Sigmoid colon (tissue), 4 donors: ENCODE data around the gene CHIT1.

Experiments
- EP300 ChIP-seq, 4 donors: sonication (generic); formaldehyde crosslinking; IDR thresholded peaks; one replicate each; pipeline ENCODE4 v1.6.1; 2017; ENCODE audit warnings: antibody characterized with exemption in 4 of 4
- TF ChIP-seq, protein P1 (sequence below), 4 experiments: fragments of 450-650 bp in 3 of 4; fragments of 200-600 bp in 1 of 4; IDR thresholded peaks; one replicate each; pipeline ENCODE4 v1.5.1; 2016 to 2019; ENCODE audit warnings: antibody characterized with exemption in 4 of 4, mild to moderate bottlenecking in 3 of 4, moderate library complexity in 2 of 4

DNA sequence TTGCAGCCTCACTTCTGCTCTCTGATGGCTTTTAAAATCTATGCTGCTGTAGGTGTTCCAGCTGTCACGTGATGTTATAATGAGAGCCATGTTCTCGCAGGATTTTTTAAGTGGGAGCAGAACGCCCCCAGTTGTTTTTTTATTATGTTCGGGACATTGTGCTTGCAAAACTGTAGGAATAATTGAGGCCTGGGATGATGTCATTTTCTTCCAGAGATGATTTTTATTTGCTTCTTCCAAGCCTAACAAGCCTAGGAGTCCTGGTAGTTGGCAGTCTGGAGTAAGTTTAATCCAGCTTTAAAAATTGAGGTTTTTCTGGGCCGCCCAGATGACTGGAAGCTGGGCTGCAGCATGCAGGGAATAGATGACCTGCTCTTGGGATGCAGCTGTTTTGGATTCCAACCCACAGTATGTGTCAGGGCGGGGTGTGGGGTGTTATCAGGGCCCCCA is 34.6 kb upstream of the CHIT1 start:
- TF ChIP-seq, protein P1, sequence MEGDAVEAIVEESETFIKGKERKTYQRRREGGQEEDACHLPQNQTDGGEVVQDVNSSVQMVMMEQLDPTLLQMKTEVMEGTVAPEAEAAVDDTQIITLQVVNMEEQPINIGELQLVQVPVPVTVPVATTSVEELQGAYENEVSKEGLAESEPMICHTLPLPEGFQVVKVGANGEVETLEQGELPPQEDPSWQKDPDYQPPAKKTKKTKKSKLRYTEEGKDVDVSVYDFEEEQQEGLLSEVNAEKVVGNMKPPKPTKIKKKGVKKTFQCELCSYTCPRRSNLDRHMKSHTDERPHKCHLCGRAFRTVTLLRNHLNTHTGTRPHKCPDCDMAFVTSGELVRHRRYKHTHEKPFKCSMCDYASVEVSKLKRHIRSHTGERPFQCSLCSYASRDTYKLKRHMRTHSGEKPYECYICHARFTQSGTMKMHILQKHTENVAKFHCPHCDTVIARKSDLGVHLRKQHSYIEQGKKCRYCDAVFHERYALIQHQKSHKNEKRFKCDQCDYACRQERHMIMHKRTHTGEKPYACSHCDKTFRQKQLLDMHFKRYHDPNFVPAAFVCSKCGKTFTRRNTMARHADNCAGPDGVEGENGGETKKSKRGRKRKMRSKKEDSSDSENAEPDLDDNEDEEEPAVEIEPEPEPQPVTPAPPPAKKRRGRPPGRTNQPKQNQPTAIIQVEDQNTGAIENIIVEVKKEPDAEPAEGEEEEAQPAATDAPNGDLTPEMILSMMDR (IDR thresholded peaks at IDR 0.05): no peak
- no peak for TF ChIP-seq EP300 (IDR thresholded peaks at IDR 0.05)
